Mesothelial cell of epicardium (in vitro differentiated cells): ENCODE measurements around the gene NWD2. TPM values are rescaled to one million over a fixed set of nuclear protein-coding genes. Genes with fewer than 3 reads are reported as not detected.

Experiments
- DNase-seq, 2 experiments: peaks; one replicate each; pipeline ENCODE4 v3.0.0; 2021; ENCODE audit warnings: low spot score in 2 of 2; ENCODE audit not compliant: unreplicated experiment in 2 of 2
- H3K27ac Mint-ChIP-seq: 2 replicates; pipeline ENCODE4 v1.8.0; 2021; ENCODE audit warnings: mixed read lengths
- H3K27me3 Mint-ChIP-seq: 2 replicates; pipeline ENCODE4 v1.8.0; 2021; ENCODE audit warnings: low read depth, mixed read lengths
- H3K36me3 Mint-ChIP-seq: 2 replicates; pipeline ENCODE4 v1.8.0; 2021; ENCODE audit warnings: mixed read lengths
- H3K4me1 Mint-ChIP-seq: 2 replicates; pipeline ENCODE4 v1.8.0; 2021; ENCODE audit warnings: mixed read lengths
- H3K4me3 Mint-ChIP-seq: 2 replicates; pipeline ENCODE4 v1.8.0; 2021; ENCODE audit warnings: mild to moderate bottlenecking, moderate library complexity, mixed read lengths
- H3K9me3 Mint-ChIP-seq: 2 replicates; pipeline ENCODE4 v1.8.0; 2021; ENCODE audit warnings: mixed read lengths
- total RNA-seq: library from RNA; stranded (reverse); gene quantifications from 3 replicates; pipeline ENCODE4 v1.2.1, GENCODE V29; 2021
- TF ChIP-seq, protein P1 (sequence below): fragments of 200-600 bp; sonication (generic); IDR thresholded peaks from one replicate; pipeline ENCODE4 v1.5.0; 2021; ENCODE audit warnings: antibody characterized with exemption; ENCODE audit not compliant: unreplicated experiment

The NWD2 gene
- total RNA-seq, 1 donor from 2014 or later, result 0.02 TPM

GRCh38 chr4:37425857-37426256, 181.3 kb downstream of the NWD2 start:
- TF ChIP-seq, protein P1, sequence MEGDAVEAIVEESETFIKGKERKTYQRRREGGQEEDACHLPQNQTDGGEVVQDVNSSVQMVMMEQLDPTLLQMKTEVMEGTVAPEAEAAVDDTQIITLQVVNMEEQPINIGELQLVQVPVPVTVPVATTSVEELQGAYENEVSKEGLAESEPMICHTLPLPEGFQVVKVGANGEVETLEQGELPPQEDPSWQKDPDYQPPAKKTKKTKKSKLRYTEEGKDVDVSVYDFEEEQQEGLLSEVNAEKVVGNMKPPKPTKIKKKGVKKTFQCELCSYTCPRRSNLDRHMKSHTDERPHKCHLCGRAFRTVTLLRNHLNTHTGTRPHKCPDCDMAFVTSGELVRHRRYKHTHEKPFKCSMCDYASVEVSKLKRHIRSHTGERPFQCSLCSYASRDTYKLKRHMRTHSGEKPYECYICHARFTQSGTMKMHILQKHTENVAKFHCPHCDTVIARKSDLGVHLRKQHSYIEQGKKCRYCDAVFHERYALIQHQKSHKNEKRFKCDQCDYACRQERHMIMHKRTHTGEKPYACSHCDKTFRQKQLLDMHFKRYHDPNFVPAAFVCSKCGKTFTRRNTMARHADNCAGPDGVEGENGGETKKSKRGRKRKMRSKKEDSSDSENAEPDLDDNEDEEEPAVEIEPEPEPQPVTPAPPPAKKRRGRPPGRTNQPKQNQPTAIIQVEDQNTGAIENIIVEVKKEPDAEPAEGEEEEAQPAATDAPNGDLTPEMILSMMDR, result no peak
- H3K27ac Mint-ChIP-seq, result no peak overlapping the region
- H3K27me3 Mint-ChIP-seq, result peaks cover 9% of the 10 kb centered on the region
- no peaks in the 10 kb centered on the region for H3K9me3 Mint-ChIP-seq
- H3K36me3 Mint-ChIP-seq, result no peaks in the 10 kb centered on the region
- DNase-seq, result no peak
- H3K4me3 Mint-ChIP-seq, result no peak overlapping the region
- H3K4me1 Mint-ChIP-seq, result peaks cover 3% of the 10 kb centered on the region

DNA sequence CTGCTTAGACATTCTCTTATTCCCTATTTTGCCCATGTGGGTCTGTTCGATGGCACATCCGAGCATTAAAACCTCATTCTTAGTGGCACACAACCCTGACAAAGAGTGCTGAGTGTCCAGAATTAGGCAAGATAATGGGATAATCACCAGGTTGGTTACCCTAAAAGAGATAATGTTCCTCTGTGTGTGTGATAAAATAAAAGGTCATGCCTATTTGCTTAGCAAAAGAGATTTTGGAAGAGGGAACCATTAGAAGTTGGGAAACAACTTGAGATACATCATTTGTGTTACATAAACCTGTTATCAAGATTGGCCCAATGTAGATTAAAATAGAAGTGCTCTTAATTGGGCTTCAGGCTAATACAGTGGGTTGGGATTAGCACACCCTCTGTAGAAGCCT, 182.7 kb downstream of the NWD2 start:
- TF ChIP-seq, protein P1, result no peak
- peaks cover 9% of the 10 kb centered on the region for H3K27me3 Mint-ChIP-seq
- peaks cover 3% of the 10 kb centered on the region for H3K4me1 Mint-ChIP-seq
- no peak for DNase-seq
- H3K9me3 Mint-ChIP-seq, result no peaks in the 10 kb centered on the region
- no peak overlapping the region for H3K27ac Mint-ChIP-seq
- H3K36me3 Mint-ChIP-seq, result no peaks in the 10 kb centered on the region
- H3K4me3 Mint-ChIP-seq, result no peak overlapping the region

DNA sequence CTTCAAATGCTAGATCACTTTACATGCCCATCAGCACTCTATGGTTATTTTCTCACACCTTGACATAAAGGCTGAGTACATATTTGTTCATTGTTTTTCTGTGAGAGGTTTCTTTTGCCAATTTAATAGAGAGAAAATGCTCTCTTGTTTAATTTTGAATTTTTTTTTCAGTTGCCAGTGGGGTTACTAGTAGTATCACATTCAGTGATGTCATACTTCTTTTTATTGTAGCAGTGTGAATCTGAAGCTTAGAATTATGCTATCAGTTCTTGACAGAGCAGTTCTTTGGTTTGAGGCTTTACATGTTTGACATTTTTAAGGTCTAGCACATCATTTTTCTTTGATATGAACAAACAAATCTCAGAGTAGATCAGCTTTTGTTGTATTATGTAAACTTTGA, 185.4 kb downstream of the NWD2 start:
- H3K4me3 Mint-ChIP-seq, result no peak overlapping the region
- H3K27ac Mint-ChIP-seq, result no peak overlapping the region
- no peak for DNase-seq
- no peaks in the 10 kb centered on the region for H3K9me3 Mint-ChIP-seq
- peaks cover 11% of the 10 kb centered on the region for H3K27me3 Mint-ChIP-seq
- TF ChIP-seq, protein P1, result no peak
- no peaks in the 10 kb centered on the region for H3K36me3 Mint-ChIP-seq
- H3K4me1 Mint-ChIP-seq, result peaks cover 3% of the 10 kb centered on the region

DNA sequence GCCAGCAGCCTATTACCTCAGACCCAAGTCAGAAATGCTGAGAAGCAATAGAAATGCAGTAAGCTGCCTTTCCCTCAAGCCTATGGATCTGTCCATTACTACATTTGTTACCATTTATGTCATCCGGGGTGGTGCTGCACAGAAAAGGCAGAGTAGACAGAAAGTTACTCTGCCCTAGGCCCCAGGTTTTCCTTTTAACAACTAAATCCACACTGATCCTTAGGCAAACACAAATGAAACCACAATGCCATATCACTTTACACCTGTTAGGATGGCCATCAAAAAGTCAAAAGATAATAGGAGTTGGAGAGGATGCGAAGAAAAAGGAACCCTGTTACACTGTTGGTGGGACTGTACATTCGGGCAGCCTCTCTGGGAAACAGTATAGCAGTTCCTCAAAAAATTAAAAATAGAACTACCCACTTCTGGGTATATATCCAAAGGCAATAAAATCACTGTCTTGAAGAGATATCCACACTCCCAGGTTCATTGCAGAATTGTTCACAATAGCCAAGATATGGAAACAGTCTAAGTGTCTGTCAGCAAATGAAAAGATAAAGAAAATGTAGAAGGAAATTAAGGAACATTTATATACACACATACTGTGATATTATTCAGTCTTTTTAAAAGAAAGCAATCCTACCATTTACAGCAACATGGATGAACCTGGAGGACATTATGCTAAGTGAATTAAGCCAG, 186.3 kb downstream of the NWD2 start:
- H3K4me1 Mint-ChIP-seq, result peaks cover 3% of the 10 kb centered on the region
- TF ChIP-seq, protein P1, result no peak
- no peak for DNase-seq
- no peak overlapping the region for H3K4me3 Mint-ChIP-seq
- no peak overlapping the region for H3K27ac Mint-ChIP-seq
- peaks cover 8% of the 10 kb centered on the region for H3K27me3 Mint-ChIP-seq
- H3K36me3 Mint-ChIP-seq, result no peaks in the 10 kb centered on the region
- H3K9me3 Mint-ChIP-seq, result no peaks in the 10 kb centered on the region

- TF ChIP-seq, protein P1, result no peak
- Mint-ChIP-seq H3K4me3 (no peak overlapping the region), H3K27ac (no peak overlapping the region), H3K4me1 (peaks cover 3% of the 10 kb centered on the region), H3K36me3 (no peaks in the 10 kb centered on the region), H3K27me3 (peaks cover 7% of the 10 kb centered on the region), H3K9me3 (no peaks in the 10 kb centered on the region)
- DNase-seq, result no peak
These were observed 186.8 kb downstream of the NWD2 start for GRCh38 chr4:37431417-37431743.

DNA sequence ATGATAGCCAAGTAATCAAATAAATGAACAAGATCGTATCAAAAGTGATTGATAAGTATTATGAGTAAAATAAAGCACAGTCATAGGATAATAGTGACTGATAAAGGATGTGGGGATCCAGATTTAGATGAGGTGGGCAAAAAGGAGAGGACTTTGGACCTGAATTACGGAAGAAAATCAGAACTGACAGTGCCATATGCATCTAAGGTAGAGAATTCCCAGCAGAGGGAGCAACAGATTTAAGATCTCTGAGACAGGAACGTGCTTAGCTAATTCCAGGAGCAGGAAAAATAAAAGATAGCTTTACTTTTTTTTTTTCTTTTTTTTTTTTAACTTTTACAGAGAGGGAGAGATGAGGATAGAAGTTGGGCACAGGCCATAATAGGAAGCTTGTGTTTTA, 189.9 kb downstream of the NWD2 start:
- Mint-ChIP-seq H3K4me1 (no peaks in the 10 kb centered on the region), H3K9me3 (no peaks in the 10 kb centered on the region), H3K36me3 (no peaks in the 10 kb centered on the region), H3K27ac (no peak overlapping the region), H3K27me3 (peaks cover 4% of the 10 kb centered on the region), H3K4me3 (no peak overlapping the region)
- TF ChIP-seq, protein P1, result no peak
- no peak for DNase-seq
